ENCODE data around the gene SPOCK1.
"Not testable (repeated sequence)": the region's sequence is repeated elsewhere in the genome, so short reads cannot be mapped to it uniquely, and the experiment has no call there.

The SPOCK1 gene

DNA sequence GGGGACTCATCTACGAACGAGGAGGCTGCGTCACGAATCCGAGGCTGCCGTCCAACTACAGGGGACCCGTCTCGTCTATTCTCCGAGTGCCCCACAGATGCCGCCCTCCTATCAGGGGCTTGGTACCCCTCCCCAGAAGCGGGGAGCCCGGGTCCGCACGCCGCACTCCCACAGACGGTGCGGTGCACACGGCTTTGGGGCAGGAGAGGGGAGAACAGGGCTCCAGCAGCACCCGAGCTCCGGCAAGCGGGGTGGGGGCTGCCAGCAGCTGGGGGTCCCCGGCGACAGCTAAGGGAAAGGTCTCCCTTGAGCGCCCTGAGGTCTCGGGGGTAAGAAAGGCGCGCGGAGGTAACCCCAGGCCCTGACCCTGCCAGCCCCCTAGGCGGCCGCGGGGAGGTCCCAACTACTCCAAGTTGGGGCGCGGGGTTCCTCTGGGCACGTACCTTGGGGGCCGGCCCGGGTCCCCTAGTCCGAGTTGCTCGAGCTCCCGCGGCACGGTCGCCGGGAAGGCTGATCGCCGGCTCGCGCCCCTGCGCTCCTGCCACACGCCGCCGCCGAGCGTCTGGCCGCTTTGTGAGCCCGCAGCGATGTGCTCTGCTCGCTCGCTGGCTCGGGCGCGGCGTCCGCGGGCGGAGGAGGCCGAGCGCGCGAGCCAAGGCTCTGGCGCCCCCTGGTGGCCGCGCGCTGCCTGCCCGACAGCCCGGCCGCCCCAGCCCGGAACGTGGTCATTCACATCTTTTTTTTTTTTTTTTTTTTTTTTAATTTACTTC lies at the start of gene SPOCK1:
SPOCK1 (minus strand) TSS at position 591 of the 770 bp plus-strand sequence.
- DNase-seq (ENCODE audit: low spot score), result peak; percentile 24

DNA sequence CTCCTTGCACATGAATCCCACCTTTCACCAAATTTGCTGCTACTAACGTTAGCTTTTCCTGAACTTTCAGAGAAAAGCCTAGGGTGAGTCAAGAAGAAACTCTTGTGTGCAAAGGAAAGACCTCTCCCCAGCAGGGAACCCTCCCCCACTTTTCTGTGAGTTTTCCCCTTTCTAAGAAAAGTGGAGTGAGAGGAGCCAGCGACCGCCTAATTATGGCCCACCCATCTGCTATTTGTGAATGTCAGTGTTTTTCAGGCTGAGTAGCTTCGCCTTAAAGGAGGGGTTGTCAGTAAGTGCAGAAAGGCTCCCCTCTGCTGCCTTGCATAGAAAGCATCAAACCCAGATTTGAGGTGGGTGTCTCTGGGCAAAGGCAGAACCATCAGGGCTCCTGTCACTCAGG lies 46.8 kb upstream of the SPOCK1 start:
- DNase-seq (ENCODE audit: low spot score), result no peak

DNA sequence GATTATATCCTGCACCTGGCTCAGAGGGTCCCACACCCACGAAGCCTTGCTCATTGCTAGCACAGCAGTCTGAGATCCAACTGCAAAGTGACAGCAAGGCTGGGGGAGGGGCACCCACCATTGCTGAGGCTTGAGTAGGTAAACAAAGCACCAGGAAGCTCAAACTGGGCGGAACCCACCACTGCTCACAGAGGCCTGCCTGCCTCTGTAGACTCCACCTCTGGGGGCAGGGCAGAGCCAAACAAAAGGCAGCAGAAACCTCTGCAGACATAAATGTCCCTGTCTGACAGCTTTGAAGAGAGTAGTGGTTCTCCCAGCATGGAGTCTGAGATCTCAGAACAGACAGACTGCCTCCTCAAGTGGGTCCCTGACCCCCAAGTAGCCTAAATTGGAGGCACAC lies 36.3 kb upstream of the SPOCK1 start:
- not testable (repeated sequence) for DNase-seq (ENCODE audit: low spot score)

DNA sequence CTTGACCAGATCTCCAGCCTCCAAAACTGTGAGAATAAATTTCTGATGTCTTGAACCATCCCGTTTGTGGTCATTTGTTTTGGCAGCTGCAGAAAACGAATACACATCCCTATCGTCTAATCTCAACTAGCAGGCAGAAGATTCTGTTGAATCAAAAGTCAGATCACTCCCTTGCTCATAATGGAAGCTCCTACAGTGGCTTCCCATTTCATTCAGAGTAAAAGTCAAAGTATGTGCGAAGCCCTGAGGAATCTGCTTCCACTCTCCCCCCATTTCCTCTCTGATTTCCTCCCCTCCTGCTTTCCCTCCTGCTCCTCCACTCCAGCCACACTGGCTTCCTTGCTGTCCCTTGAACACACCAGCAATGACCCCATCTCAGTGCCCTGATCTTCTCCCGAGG lies 34.8 kb upstream of the SPOCK1 start:
- DNase-seq (ENCODE audit: low spot score), result no peak

DNA sequence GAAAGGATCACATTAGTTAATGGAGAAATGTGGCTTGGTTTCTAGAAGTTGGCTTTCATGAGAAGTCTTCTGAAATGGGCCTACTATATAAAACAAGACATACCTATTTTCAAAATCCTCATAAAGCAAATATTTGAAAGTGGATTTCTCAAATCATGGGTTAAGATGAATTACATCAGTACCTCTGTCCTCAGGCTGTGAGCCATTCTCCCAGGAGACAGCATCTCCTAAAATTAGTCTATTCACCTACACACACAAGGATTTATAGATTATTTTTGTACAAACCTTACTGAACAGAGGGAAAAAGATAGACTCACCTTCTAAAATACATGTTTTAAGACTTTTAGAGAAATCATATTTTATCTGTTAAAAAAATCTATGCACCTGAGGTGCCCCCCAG lies 32.1 kb upstream of the SPOCK1 start:
- no peak for DNase-seq (ENCODE audit: low spot score)

DNA sequence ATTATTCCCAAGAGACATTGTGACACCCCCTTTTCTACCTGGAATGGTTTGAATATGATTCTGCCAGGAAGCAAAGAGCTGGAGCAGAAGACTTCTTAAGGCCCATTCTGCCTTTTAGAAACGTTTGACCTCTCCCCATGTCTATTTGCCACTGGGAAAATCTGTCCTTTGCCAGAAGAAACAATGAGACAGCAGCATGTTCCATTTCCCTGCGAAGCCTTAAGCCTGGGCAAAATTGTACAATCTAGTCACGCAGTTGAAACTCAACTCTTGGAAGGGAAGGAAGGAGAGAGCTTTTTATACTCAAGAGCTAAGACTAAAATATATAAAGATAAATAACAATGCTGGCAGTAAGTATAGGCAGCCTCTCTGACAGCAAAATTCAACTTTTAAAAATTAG lies 22.1 kb upstream of the SPOCK1 start:
- DNase-seq (ENCODE audit: low spot score), result no peak

DNA sequence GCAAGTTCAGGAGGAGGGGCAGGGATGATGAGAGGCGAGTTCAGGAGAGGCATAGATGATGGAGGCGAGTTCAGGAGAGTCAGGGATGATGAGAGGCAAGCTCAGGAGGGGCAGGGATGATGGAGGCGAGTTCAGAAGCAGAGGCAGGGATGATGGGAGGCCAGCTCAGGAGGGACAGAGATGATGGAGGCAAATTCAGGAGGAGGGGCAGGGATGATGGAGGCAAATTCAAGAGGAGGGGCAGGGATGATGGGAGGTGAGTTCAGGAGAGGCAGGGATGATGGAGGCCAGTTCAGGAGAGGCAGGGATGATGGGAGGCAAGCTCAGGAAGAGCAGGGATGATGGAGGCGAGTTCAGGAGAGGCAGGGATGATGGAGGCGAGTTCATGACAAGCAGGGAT lies 17.8 kb upstream of the SPOCK1 start:
- no peak for DNase-seq (ENCODE audit: low spot score)

DNA sequence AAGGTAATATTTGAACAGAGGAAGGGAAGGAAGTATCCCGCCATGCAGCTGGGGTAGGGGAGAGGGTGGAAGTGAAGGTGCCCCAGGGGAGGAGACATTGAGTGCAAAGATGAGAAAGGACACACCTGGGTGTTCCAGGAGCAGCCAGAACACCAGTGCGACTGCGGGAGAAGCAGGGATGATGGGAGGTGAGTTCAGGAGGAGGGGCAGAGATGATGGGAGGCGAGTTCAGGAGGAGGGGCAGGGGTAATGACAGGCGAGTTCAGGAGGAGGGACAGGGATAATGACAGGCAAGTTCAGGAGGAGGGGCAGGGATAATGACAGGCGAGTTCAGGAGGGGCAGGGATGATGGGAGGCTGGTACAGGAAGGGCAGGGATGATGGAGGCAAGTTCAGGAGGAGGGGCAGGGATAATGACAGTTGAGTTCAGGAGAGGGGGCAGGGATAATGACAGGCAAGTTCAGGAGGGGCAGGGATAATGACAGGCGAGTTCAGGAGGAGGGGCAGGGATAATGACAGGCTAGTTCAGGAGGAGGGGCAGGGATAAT lies 17.2 kb upstream of the SPOCK1 start:
- no peak for DNase-seq (ENCODE audit: low spot score)

DNA sequence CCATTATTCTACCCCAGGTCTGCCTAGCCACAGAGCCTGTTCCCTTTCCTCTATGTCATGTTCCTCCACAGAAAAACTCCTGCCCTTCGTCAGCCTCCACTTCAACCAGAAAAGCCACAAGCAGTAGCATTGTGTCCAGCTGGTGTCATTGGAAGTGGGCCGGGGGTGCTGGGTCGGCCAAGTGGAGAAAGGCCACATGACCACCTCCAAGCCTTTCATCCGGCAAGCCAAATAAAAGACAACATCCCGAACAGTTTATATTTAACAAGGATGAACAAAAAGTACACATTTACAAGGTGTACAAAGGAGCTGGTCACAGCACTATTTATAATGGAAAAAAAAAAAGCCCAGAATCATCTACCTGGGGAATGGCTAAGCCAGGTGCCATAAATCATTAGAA lies 16.1 kb upstream of the SPOCK1 start:
- DNase-seq (ENCODE audit: low spot score), result no peak

DNA sequence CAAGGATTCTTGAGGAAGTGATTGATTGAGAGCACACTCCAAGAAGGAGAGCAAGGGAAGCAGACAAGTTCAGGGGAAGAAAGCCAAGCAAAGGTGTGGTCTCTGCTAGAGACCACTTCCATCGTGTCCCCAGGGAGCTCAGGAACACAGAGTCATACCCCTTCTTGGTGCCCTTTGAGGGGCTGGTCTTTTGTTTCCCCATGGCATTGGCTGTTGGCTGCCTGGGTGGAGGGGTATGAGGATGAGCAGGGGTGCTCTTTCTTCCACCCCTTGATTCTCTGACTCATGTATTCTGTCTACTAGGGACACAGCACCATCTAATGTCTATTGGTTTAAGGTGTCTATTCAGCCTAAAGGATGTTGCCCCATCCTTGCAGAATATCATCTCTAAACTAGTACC lies 11.5 kb upstream of the SPOCK1 start:
- no peak for DNase-seq (ENCODE audit: low spot score)

DNA sequence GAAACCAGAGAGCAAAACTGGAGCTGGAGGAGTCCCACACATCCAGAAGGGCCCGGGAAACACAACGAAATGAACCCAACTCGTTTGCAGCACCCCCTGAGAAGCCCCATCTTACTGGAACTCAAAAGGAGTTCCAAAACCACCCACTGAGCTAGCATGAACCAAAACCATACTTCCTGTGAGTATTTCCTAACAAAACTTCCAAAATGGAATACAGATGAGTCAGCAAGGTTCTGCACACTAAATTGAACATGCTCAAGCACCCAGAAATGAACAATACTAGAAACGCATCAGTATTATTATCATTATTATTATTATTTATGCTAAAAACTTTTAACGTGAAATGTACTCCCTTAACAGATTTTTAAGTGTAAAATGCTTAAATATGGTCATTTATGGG lies 8.0 kb upstream of the SPOCK1 start:
- no peak for DNase-seq (ENCODE audit: low spot score)

DNA sequence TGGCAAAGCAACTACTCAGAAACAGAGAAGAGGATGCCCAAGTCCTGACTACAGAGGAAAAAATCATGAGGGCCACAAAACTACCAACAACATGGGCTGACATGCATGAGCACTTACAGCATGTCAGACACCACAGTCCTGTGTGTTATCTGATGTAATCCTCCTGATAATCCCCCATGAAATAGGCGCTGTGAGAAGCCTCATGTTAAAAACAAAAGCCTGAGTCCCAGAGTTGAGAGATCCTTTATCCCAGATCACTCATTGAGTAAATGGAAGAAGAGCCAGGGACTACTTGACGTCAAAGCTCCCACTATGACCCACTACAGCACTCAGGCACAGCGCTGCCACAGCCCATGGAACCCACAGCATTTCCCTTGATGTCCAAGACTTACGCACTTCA lies 7.2 kb upstream of the SPOCK1 start:
- no peak for DNase-seq (ENCODE audit: low spot score)

DNA sequence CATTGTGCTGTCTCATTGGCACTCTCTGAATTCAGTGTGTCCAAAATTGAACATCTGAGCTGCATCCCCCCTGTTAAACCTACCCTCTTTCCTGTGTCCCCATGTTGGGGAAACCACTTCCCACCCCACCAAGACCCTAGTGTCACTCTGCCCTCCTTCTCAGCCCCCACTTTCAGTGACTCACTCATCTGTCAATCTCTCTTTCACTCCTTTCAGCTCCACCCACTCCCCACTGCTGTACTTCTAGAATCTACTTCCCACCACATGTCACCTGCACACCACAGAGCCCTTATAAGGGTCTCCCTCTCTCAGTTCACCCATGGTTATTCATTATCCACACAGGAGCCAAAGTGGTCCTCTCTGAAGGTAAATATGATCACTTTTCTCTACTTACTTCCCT lies 5.8 kb upstream of the SPOCK1 start:
- DNase-seq (ENCODE audit: low spot score), result no peak

DNA sequence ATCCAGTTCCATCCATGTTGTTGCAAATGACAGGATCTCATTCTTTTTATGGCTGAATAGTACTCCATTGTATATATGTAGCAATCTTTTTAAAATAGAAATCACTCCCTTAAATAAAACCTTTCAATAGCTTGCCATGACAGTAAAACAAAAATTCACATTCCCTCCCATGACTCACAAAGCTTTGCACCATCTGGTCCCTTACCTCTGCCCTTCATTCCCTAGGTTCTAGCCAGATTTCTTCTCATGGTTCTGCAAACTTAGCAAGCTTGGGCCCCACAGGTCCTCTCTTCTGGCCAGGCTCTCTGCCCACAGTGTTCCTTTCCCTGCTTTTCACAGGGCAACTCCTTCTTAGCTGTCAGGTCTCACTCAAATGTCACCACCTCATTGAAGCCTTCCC lies 4.3 kb upstream of the SPOCK1 start:
- DNase-seq (ENCODE audit: low spot score), result no peak

DNA sequence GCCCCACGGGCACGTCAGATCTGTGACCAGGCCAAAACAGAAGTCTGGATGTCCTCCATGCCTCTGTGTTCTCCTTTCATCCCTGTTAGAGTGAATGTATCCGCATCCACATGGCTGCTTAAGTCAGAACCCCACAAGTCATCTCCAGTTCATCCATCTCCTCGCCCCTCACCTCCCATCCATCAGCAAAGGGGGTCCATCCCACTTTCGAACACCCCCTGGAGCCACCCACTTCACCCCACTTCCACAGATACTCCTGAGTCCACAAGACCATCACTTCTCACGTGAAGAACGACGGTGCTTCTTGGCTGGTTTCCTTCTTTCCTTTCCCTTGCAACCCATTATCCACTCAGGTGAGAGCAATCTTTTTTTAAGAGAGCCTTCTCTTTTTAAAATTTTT lies 3.5 kb upstream of the SPOCK1 start:
- no peak for DNase-seq (ENCODE audit: low spot score)

DNA sequence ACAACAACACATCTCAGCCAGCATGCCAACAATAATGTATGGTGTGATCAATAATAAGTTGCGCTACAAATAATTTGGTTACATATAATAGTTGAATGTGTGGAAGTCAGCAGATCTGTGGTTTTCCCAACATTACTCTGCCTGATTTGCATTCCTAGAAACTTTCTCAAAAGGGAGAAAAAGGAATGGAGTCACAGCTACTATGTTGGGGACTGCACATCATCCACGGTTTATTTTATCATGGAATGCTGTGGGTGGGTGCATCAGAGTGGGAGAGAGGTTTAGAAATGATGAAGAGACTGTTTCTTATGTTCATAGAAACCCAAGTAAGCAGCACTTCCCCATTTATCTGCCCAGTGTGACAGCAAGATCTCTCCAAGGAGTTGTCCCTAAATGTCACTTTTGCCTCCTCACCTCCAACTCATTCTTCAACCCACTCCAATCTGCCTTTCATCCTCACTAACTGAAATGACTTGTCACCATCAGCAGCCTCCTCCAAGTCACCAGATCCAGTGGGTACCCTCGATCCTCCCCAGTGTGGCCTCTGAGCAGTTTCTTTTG lies 2.8 kb upstream of the SPOCK1 start:
- DNase-seq (ENCODE audit: low spot score), result no peak

DNA sequence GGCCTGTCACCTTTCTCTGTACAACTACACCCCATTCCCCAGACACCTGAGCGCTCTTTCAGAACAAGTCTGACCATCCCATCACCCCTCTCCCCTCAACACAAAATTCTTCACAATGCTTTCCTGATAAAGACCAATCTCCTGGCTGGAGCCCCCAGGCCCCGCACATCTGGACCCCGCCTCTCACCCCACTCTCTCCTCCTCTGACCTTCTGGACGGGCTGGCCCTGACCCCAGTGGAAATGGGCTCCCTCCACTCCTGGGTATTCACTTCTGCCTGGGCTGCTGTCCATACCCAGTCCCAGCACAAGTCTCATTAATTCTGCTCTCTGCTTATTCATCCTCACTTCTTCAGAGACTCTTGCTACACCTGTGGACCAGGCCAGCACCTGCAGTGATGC lies 2.1 kb upstream of the SPOCK1 start:
- no peak for DNase-seq (ENCODE audit: low spot score)

DNA sequence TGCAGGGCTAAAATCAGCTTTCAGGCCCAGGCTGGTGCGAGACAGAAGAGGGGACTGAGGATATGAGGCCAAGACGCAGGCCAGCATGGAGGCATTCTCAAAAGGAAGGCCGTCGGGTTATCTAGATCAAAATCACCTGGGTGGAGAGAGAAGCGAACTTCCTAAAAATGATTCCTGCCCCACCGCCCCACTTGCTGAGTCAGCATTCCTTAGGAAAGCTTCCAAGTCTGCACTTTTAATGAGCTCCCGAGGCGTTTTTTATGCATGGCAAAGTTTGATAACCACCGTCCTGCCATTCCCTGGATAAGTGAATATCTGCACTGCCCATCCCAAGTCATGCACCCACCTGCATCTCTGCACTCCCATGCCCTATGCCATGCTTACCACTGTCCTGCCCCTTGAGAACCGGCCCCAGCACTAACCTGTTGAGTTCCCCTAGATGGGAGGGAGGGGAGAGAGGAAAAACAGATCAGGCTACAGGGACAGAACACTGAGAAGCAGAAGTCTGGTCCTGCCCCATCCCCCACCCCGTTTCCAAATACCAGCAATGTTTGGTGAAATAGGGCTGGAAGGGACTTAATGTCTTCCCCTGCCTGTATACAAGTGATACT lies 1.6 kb upstream of the SPOCK1 start:
- no peak for DNase-seq (ENCODE audit: low spot score)

DNA sequence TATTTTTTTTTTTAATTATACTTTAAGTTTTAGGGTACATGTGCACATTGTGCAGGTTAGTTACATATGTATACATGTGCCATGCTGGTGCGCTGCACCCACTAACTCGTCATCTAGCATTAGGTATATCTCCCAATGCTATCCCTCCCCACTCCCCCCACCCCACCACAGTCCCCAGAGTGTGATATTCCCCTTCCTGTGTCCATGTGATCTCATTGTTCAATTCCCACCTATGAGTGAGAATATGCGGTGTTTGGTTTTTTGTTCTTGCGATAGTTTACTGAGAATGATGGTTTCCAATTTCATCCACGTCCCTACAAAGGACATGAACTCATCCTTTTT lies 351 bp upstream of the SPOCK1 start:
- DNase-seq (ENCODE audit: low spot score), result not testable (repeated sequence)

DNA sequence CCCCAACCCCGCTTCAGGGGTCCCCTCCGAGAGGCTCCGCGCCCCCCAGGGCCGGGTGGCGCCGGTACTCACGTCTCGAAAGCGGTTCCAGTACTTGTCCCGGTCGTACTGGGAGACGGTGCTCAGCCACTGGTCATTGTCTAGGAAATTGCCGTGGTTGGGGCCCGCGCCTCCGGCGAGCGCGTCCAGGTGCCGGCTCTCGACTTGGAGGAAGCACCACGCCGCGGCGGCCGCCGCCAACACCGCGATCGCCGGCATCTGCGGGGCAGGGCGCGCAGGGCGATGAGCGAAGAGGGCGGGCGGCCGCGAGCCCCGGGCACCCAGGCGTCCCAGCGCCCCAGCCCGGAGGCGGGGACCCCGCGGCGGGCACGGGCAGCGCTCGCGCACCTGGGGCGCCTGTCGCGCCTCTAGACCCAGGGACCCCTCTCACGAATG lies 808 bp downstream of the SPOCK1 start:
- DNase-seq (ENCODE audit: low spot score), result no peak

DNA sequence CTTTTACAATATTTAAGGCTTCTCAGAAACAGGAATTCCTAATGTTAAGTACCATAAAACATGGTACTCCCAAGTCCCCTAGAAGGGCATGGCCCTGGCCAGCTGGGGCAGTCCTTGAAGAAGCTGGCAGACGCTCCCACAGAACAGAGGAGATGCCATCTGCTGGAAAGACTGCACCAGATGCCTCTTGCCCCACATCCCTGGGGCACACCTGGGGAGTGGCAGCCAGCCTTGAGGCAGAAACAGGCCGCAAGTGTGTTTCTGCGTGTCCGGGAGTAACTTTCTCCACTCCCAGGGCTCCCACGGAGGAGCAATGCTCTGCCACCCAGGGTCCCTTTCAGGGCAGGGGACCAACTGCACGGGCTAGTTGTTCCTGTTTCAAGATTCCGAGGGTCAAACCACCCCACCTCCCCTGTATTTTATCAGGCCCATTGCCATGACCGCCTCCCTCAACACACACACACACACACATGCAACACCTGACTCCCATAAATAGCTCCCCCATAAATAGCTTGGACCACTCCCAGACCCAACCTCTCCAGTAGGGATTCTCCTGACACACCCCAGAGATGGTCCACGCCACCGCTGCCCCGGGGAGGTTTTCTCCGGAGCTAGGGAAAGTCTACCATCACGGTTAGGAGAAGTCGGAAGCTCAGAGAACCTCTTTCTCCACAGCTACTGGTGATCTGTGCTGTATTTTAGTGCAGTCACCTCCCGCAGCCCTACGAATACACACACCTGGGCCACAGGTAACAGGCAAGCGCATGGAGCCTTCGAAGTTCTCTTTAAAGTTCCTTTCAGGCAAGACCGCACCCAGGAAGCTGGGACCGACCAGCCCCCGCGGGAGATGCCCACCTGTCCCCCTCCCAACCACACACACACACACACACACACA lies 1.5 kb downstream of the SPOCK1 start:
- DNase-seq (ENCODE audit: low spot score), result no peak

DNA sequence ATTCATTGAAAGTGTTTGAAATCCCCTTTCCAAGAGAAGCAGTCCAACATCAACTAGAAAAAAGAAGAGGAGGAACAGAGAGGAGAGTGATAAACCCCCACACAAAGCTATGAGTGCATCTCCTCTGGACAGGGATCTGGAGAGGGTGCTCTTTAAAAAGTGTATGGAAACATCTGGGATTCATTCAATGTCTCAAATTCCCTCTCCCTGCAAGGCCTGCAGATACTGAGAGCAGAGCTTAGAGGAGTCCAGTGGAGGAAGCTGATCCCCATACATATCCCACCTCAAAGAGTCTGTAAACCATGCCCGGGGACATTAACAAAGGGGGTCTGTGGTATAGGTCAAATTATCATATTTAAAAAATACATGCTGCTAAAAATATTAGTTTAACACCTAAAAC lies 2.2 kb downstream of the SPOCK1 start:
- no peak for DNase-seq (ENCODE audit: low spot score)

All from CD4-positive, alpha-beta T cell treated with Interleukin-2 at 100 ng/mL for 4 hours (primary cell).